HCEC 1CT (cell line): ENCODE data around the gene CCDC80.

Experiments used
- DNase-seq: peaks from one replicate; pipeline ENCODE4 v3.0.0-alpha.2; 2017

Gene CCDC80

DNA sequence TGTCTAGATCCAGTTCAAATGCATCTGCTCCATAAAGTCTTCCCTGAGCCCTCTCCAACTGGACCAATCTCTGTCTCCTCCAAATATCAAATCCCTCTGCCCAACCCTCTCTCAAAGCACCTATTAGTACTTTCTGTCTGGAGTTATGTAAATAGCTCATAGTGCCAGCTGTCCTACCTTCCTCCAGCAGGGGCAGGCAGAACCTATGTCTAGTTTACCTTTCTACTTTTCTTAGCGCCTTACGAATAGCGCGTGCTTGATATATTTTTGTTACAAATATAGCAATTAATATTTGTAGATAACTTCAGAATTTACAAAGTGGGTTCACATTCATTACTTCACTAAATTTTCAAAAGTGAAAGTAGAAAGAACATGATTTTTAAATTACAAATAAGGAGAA, 14.0 kb upstream of the CCDC80 start:
- peak; percentile 42 for DNase-seq

DNA sequence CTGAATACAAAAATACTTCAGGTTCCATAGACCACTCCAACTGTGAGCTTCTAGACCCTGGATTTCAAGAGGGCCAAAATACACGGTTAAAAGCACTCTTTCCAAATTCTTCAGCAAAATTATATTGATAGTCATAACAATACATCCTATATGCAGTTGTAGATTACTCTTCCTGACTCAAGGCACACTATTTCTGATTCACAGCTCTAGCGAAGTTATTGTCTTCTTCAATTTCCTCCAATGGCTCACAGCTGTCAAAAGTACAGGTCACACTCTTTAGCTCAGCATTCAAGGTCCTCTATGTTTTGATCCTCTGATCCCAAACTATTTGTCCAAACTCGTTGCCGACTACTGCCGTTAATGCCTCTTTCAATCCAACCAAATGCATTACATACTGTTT, 13.5 kb upstream of the CCDC80 start:
- peak; percentile 72 for DNase-seq

DNA sequence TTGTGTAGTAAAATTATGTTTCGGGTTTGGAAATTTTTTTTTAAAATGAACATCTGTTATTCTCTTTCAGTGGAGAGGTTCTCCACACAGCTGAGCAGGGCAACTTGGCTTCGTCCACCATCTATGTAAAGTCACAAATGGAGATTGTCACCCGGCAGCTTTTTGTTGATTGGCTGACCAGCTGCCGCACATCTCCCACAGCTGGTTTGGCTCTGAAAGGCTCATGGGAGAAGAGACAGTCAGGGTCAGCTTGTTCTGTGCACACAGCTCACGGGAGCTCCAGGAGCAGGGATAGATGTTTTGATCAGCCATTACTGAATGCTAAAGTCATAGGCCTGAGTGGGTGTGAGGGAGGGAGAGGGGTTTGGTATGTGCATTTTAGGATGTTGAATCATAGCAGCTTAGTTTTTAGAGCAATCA, 12.9 kb upstream of the CCDC80 start:
- peak; percentile 95 for DNase-seq

DNA sequence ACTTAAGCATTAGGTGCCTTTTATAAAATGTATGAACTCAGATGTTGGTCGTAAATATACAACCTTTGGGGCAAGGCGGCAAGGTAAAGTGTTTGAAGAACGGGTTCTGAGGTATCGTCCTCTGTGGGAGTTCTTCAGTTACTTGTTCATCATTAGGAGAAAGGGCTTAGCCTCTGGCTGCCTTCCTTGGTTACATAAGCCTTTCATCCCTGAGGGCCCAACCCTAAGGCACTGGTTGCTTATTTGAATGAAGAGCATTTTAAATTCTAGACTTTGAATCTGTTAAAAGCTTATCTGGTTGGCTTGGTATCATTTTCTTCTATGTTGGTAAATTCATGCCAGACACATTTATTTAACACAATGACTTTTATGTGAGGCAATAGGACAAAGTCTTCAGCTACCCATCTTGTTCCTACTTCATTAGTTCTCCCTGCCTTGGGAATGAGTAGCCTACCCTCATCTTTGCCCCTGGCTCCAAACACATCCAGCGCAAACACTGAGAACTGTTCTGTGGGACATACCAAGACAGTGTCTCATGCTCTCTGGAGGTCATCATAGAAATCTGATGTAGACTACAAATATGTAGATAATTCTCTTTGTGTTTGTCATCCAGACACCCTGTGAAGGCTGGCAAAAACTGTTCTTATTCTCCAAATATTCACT, 12.4 kb upstream of the CCDC80 start:
- peak; percentile 97 for DNase-seq

DNA sequence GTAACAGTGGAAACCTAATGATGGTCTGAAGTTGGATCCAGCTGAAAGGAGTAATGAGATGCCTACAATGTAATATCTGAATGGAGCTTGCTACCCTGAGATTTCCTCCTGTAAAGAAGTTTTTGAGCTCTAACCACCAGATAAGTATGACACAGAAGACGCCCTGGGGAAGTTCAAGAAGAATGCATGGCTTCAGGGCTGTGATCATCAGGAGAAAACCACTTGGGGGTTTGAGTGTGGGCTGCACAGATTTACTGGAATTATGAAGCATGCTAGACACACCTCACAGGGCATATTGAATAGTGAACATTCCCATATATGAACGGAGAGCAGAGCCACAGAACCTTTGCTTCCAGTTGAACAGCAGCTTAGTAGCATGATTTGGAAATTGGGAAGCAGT, 10.6 kb upstream of the CCDC80 start:
- peak; percentile 0 for DNase-seq

DNA sequence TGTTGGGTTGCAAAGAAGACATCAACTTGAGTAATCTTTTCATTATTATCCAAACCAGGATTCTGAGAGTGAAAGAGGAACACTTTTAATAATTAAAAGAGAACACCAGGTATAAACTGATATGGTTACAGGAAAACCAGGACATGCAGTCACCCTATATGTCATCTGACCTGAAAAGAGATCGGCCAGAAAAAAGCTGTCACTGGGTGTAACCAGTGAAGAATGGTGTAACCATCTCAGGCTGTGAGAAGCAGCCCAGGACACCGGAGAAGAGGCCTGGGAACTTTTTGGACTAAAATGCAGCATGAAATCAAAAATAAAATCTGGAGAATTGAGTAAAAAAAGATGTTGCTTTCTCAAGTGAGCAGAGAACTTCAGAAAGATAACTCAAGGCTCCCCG, 10.1 kb upstream of the CCDC80 start:
- peak; percentile 0 for DNase-seq

DNA sequence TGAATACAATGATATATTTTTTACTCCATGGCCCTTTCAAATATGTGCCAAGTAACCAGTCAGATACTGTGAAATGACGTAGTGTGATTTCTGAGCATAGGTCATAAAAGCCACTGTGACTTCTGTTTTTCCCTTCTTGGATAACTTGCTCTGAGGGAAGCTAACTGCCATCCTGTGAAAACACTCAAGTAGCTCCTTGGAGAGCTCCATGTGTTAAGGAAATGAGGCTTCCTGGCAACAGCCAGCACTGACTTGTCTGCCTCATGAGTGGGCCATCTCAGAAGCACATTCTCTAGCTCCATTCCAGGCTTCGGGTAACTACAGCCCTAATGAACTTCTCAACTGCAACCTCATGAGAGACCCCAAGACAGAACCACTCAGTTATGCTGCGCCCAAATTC, 9.5 kb upstream of the CCDC80 start:
- peak; percentile 0 for DNase-seq

DNA sequence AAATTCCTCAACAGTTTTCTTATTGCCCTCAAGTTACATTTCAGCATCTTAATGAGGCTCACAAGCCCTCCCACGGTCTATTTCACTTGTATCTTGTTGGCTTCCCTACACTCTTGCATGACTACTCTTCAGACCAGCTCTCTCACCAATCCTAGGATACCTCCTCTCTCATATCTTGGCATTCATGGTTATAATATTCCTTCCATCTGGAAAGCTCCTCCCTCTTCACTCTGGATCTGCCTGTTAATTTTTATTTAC, 8.5 kb upstream of the CCDC80 start:
- no peak for DNase-seq

DNA sequence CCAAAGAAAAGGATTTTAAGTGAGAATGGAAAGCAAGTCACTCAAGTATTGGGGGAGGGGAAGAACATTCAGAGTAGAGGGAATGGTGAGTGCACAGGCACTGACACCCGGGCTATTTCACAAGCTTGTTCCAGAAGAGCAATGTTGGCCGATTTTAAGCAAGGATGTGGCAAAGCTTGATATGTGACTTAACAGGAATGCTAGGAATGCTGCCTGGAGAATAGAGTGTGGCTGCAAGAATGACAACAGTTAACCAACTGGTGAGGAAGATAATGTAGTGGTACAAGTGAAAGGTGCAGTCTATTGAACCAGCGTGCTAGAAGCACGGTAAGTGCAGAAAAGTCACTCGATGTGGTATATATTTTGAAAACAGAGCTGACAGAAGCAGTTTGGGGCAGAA, 6.2 kb upstream of the CCDC80 start:
- peak; percentile 94 for DNase-seq

DNA sequence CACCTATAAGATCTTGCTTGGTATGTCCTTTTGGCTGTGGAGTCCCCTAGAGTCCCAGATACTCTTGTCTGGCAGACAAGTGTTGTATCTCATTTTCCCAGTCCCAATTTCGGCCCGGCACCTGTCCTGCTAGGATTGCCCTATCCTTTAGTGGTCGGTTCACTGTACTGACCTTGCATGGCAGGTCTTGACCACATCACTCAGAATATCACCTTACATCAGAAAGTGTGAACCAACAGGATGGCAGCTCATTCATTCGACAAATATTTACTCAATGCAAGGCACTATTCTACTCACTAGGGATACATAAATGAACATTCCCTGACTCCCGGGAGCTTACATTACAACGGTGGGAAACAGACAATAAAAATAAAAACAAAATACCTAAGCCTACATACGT, 5.7 kb upstream of the CCDC80 start:
- DNase-seq: peak; percentile 10

DNA sequence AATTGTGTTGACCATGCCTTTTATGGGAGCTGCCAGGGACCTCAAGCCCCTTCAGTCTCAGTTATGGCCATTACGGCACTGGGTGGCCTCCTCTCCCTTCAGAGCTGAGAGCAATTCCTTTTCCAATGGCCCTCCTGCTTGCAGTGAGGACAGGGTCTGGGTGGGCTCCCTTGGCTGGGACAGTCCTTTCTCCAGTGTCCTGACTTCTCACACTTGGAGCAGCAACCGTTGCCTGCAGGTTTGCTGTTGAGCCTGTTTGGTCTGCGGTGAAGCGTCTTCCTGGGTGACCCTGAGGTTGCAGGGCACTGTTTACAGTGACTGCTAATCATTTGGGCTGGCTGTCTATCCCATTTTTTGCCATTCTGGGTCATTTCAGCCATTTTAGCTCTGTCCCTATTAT, 3.5 kb upstream of the CCDC80 start:
- no peak for DNase-seq

DNA sequence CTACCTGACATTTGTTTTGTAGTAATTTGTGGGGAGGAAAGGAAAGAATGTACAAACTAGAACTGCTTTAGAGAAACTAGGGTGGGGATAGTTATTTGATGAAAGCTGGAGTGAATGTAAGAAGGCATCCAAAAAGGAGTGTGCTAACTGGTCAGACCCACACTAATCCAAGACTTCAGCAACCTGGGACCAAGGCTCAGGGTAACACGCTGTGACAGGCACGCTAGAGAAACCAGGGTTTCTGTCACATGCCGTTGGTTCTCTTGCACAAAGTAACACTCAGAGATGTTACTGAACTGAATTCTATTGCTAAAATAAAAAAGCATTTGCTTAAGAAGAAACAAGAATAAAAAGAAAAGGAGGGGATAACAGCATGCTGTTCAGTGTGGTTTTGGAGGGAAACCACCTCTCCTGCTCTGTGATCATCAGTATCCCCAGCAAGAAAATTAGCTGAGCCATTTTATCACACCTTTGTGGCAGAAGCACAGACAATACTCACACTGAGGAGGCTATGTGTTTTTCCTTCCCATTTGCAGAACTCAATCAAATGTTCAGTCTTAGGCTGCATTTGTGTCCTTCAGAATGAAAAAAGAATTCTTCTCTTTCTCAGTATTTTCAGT, 2.8 kb upstream of the CCDC80 start:
- no peak for DNase-seq

DNA sequence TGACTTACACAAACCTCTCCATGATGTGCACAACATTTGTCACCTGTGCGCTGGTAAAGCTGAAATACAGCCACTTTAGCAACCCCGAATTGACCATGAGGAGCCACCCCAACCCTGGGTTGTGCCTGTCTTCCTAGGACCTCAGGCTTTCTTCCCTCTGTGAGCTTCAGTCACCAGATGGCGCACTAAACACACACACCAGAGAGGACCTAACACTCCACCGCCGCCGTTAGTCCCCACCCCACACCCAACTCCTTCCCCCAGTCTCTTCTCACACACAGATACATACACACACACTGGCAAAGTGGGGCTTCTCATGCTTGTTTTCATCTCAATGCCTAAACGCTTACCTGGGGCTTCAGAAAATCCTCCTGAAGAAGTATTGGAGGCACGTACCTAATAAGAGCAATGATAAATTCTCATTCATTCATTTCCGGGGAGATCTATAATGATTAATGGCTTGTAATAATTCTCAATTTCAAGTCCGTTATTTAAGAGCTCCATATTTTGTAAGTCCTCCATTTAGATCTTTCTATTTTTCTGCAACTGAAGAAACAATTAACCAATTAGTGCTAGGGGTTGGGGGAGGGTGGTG, 2.1 kb upstream of the CCDC80 start:
- peak; percentile 90 for DNase-seq

DNA sequence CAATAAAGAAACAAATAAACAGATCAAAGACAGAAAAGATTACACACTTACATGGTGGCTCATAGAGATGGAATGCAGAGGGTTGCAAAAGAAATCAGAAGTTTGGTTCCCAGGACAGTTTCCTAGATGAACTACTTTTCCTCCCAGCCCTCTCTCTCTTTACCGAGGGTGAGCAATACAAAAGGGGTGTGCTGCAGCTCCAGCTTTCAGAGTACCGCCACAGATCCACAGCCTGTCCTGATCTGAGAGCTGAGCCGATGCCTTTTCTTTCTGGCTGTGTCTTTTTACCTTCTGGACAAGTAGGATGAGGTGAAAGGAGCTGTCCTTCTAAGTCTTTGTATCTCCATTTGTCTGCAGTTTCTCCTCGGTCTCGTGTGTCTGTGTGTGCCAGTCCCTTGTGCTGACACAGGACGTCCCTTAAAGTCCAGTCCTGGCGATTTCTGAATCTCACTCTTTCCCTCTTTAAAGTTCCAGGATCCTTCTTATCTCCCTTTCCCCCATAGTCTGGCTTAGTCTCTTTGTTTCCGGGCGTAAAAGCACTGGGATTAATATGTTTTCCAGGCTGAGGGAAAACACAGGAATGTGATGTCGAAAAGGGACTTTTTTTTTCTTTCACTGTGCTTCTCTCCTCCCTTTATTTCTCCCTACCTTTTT, 540 bp downstream of the CCDC80 start:
- peak; percentile 93 for DNase-seq

DNA sequence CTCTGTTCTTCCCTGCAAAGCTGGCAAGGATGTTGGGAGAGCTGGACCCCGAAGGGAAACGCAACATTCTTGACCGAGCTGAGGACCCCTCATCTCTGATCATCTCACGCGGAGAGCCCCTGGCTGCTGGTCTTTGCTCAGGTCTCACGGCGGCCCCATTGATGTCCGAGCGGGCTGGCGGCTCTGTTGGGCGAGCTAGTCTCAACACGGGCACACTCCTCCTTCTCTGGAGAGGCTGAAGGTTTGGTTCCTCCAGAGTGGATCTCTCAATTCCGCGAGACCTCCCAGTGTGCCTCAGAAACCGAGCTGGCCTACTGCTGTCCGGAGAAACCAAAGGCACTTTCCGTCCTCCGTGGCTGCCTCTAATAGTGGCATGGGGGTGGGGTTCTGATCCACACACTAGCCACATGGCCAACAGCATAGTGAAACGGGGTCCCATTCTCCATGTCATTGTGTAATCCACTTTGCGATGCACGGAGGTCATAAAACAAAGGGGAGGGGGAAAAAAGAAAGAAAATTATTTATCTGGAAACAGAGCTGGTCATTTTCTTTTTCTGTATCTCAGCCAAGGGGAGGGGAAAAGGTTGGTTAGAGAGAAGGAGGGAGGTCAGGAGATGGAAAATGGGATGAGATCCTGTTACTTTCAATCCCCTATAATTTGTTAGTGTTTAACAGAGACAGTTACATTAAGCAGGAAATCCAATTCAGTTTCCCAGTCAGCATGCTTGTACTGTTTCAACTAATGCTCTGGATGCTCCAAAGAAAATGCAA, 1.3 kb downstream of the CCDC80 start:
- peak; percentile 24 for DNase-seq

DNA sequence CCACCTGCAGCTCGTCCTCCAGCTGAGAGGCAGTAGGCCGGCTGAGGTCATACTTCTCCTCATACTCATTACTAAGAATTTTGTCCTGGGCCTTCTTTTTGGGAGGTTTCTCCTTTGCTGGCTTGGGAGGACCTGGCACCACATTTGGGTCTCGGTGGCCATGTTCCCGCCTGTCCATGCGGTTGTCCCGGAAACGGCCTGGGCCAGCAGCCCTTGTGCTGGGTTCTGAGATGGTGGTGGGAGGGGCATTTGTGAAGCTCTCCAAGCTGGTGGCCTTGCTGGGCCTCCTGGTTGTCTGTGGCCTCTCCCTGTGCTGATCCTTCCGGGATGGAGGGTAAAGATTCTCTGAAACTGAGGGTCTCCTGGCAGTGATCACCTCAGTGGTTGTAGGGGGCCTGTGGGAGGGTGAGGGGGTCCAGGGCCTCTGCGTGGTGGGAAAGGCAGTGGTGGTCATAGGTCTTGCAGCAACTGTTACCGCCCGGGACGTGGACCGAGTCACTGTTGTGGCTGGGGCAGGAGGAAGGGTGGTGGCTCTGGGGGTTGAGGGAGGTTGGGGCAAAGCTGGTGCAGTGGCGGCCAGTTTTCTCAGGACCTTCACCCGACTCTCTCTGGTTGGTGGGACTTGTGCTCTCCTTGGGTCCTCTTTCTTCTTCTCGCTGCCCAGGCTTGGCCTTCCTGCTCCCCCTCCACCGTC, 2.5 kb downstream of the CCDC80 start:
- DNase-seq: peak; percentile 40

DNA sequence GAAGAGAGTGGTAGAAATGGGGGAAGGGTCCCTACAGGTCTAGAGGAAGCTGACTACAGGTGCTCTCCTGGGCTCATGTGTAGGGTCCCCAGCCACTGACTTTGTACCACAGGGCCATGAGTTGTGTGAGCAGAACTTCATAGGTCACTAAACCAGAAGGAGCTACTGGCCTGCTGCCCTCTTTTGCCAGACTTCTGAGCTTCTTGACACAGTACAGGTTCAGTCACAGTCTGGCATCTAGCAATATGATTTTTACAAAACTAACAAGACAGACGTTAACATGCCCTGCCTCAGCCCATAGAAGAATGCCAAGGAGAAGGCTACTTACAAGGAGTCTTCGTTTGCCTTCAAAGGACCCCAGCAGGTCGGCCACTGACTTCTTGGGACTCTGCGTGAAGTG, 3.2 kb downstream of the CCDC80 start:
- DNase-seq: peak; percentile 8

DNA sequence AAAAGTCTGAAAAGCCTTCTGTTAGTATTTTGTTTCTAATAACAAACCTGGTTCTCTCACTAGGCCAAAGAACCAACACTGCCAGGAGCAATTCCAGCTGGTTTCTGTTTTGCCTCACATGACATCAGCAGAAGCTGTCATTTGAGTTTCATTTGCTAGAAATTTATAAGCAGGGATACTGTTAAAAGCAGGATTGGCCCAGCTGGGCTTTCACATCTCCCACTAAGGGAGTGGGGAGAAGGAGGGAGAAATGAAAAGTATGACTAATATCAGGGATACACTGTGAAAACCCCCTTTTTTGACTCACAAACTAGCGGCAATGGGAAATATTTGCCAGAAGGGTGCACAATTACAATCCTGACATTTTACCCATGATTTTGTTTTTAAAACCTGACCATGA, 5.3 kb downstream of the CCDC80 start:
- DNase-seq: peak; percentile 97

DNA sequence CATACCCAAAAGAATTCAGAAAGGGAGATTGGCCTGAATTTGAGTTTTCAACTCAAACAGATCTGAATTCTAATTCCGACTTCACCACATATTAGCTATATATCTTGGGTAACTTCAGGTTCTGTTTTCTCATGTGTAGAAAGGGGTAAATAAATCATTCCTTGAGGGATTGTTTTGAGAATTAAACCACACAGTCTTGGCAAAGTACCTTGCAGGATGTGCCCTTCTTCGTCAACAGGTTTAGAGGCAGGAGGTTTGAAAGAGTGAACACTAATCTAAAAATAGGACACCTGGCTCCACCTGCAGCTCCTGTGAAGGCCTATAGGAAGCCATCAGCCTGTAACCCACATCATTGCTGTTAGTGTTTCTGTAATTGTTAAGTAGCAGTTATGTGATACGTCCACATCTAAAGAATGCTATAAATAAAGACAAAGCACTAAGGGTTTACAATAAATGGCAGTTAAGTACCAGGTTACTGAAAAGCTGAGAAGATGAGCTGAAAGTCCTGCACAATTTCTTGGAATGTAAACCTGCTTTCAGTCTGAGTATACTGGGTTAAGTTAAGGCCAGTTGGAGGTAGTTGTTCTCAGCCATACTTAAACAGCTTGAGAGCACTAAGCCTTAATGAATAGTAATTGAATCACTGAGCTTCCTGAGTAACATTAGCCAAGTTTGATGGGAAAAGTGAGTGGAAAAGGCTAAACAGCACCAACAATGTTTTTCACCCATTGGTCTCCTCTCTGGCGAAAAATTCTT, 6.0 kb downstream of the CCDC80 start:
- DNase-seq: peak; percentile 52

DNA sequence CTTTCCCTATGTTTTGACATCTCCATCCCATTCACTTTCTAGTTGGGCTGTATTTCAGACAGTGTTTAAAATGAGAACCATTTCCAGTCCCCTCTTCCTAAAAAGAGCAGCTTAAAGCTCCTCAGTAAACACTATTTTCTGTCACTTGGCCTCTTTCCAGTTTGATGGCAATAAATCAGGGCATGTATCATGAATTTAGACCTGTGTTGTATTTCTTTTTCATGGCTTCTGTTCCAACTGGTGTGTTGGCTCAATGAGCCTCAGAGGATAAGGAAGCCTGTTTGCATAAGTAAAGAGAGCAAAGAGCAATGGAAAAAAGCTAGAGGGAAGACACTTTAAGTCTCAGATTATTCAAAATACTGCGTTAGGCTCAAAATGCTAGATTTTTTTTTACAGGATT, 7.2 kb downstream of the CCDC80 start:
- peak; percentile 22 for DNase-seq

DNA sequence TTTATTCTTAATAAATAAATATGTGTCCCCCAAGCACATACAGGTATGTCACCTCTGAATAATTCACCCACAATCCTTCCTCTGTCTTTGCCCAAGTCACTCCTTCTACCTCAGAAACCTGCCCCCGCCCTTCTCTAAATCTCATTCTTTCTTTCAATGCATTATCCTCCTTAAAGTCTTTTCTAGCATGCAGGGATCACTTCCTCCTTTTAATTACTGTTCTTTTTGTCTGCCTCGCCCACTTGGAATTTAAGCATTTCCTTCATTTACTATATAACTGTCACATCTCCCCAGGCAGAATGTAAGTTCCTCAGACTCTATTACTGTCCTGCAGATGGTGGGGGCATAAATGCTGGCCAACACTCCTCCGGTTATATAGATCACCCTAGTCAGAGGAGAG, 7.8 kb downstream of the CCDC80 start:
- DNase-seq: no peak

DNA sequence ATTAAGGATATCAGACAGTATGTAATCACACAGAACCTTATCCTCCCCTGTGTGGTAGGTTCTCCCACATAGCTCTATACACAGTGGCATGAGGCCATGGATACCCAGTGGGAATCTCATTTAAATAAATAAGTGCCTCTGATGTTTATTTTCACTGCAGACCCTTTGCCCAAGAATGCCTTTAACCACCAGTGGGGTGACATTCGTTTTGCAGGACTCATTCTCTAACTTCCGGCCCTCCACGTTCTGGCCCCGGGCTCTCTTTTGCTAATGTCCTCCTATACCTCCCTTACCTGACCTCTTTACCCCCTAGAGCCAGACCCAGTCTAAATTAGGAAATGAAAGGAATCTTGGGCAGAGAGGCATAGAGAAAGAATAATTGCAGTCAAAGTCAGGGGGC, 8.3 kb downstream of the CCDC80 start:
- no peak for DNase-seq
